Stomach (tissue), 4 donors: ENCODE results near the gene DPYSL5.

ENCODE experiments used
- CTCF ChIP-seq, 7 experiments: fragments of 450-650 bp in 4 of 7; fragments of 200-600 bp in 3 of 7; sonication (generic) in 3 of 7; IDR thresholded peaks; one replicate each; pipeline ENCODE4 v1.5.1; 2016 to 2019; ENCODE audit warnings: antibody characterized with exemption in 7 of 7, control low read depth in 2 of 7, mild to moderate bottlenecking in 1 of 7
- EP300 ChIP-seq: sonication (generic); formaldehyde crosslinking; IDR thresholded peaks from one replicate; pipeline ENCODE4 v1.6.1; 2017; ENCODE audit warnings: antibody characterized with exemption
- POLR2A ChIP-seq, 4 donors: fragments of 450-650 bp; IDR thresholded peaks; one replicate each; pipeline ENCODE4 v1.6.1; 2016; ENCODE audit warnings: antibody characterized with exemption in 4 of 4, control low read depth in 2 of 4, mild to moderate bottlenecking in 1 of 4, moderate library complexity in 1 of 4

GRCh38 chr2:26907416-26907815 is 59.5 kb downstream of the DPYSL5 start:
- TF ChIP-seq CTCF (IDR thresholded peaks at IDR 0.05) (no peak), POLR2A (IDR thresholded peaks at IDR 0.05) (no peak), EP300 (no peak)
